IPS-18a (cell line): Measurements from ENCODE around the gene RNF130.
"Not testable (repeated sequence)": the region's sequence is repeated elsewhere in the genome, so short reads cannot be mapped to it uniquely, and the experiment has no call there.

ENCODE experiments used
- H3K27ac ChIP-seq: one replicate; pipeline ENCODE4 v1.5.1; 2013; ENCODE audit warnings: low read length
- H3K27me3 ChIP-seq: one replicate; pipeline ENCODE4 v1.6.1; 2013; ENCODE audit warnings: mild to moderate bottlenecking, low read length; ENCODE audit not compliant: control insufficient read depth, insufficient read depth
- H3K36me3 ChIP-seq: one replicate; pipeline ENCODE4 v1.6.1; 2013; ENCODE audit warnings: low read depth, low read length; ENCODE audit not compliant: control insufficient read depth
- H3K4me1 ChIP-seq: one replicate; pipeline ENCODE4 v1.6.1; 2013; ENCODE audit warnings: low read depth, low read length; ENCODE audit not compliant: control insufficient read depth
- H3K4me3 ChIP-seq: one replicate; pipeline ENCODE4 v1.5.1; 2013; ENCODE audit warnings: low read length
- H3K9ac ChIP-seq: one replicate; pipeline ENCODE4 v1.6.1; 2013; ENCODE audit warnings: mild to moderate bottlenecking, low read length, moderate library complexity
- H3K9me3 ChIP-seq: one replicate; pipeline ENCODE4 v1.6.1; 2013; ENCODE audit warnings: low read depth, low read length; ENCODE audit not compliant: control insufficient read depth

The RNF130 gene

GRCh38 chr5:180001742-180002141, 69.8 kb downstream of the RNF130 start:
- H3K4me3 ChIP-seq: no peak overlapping the region
- no peak overlapping the region for H3K9ac ChIP-seq
- no peak overlapping the region for H3K27ac ChIP-seq
- no peaks in the 10 kb centered on the region for H3K4me1 ChIP-seq
- peaks cover 3% of the 10 kb centered on the region for H3K36me3 ChIP-seq
- no peaks in the 10 kb centered on the region for H3K27me3 ChIP-seq
- no peaks in the 10 kb centered on the region for H3K9me3 ChIP-seq

GRCh38 chr5:180001136-180001535, 70.4 kb downstream of the RNF130 start:
- Histone ChIP-seq H3K9ac (no peak overlapping the region), H3K27me3 (no peaks in the 10 kb centered on the region), H3K36me3 (peaks cover 3% of the 10 kb centered on the region), H3K9me3 (peaks cover 3% of the 10 kb centered on the region), H3K27ac (no peak overlapping the region), H3K4me3 (no peak overlapping the region), H3K4me1 (no peaks in the 10 kb centered on the region)

GRCh38 chr5:179998485-179998884, 73.1 kb downstream of the RNF130 start:
- H3K27me3 ChIP-seq: no peaks in the 10 kb centered on the region
- no peaks in the 10 kb centered on the region for H3K4me1 ChIP-seq
- no peak overlapping the region for H3K4me3 ChIP-seq
- no peak overlapping the region for H3K9ac ChIP-seq
- H3K9me3 ChIP-seq: peaks cover 5% of the 10 kb centered on the region
- H3K27ac ChIP-seq: no peak overlapping the region
- peaks cover 6% of the 10 kb centered on the region for H3K36me3 ChIP-seq

- H3K27ac ChIP-seq: no peak overlapping the region
- peaks cover 3% of the 10 kb centered on the region for H3K36me3 ChIP-seq
- no peaks in the 10 kb centered on the region for H3K27me3 ChIP-seq
- H3K4me3 ChIP-seq: no peak overlapping the region
- H3K9me3 ChIP-seq: peaks cover 5% of the 10 kb centered on the region
- no peaks in the 10 kb centered on the region for H3K4me1 ChIP-seq
- no peak overlapping the region for H3K9ac ChIP-seq
Measured at GRCh38 chr5:179994583-179995323, 76.8 kb downstream of the RNF130 start.

- H3K36me3 ChIP-seq, H3K4me3 ChIP-seq, H3K9ac ChIP-seq, H3K9me3 ChIP-seq, H3K27ac ChIP-seq, H3K4me1 ChIP-seq, H3K27me3 ChIP-seq: not testable (repeated sequence)
Measured at GRCh38 chr5:179992855-179993254, 78.7 kb downstream of the RNF130 start.

- Histone ChIP-seq H3K9ac (no peak overlapping the region), H3K27ac (no peak overlapping the region), H3K4me1 (peaks cover 4% of the 10 kb centered on the region), H3K27me3 (no peaks in the 10 kb centered on the region), H3K9me3 (peaks cover 2% of the 10 kb centered on the region), H3K4me3 (no peak overlapping the region), H3K36me3 (peaks cover 3% of the 10 kb centered on the region)
Measured at GRCh38 chr5:179991106-179991505, 80.5 kb downstream of the RNF130 start.

- H3K36me3 ChIP-seq, H3K27me3 ChIP-seq, H3K27ac ChIP-seq, H3K4me1 ChIP-seq, H3K9me3 ChIP-seq, H3K9ac ChIP-seq, H3K4me3 ChIP-seq: not testable (repeated sequence)
Measured at GRCh38 chr5:179990525-179990924, 81.0 kb downstream of the RNF130 start.

- H3K27ac ChIP-seq: no peak overlapping the region
- no peak overlapping the region for H3K4me3 ChIP-seq
- no peaks in the 10 kb centered on the region for H3K27me3 ChIP-seq
- no peaks in the 10 kb centered on the region for H3K9me3 ChIP-seq
- H3K36me3 ChIP-seq: no peaks in the 10 kb centered on the region
- no peak overlapping the region for H3K9ac ChIP-seq
- peaks cover 4% of the 10 kb centered on the region for H3K4me1 ChIP-seq
Measured at GRCh38 chr5:179986328-179986727, 85.2 kb downstream of the RNF130 start.

- Histone ChIP-seq H3K36me3 (peaks cover 29% of the 10 kb centered on the region), H3K27ac (no peak overlapping the region), H3K4me3 (no peak overlapping the region)
Measured at GRCh38 chr5:179981636-179982035, 89.9 kb downstream of the RNF130 start.

GRCh38 chr5:179980767-179981166, 90.8 kb downstream of the RNF130 start:
- Histone ChIP-seq H3K4me3 (no peak overlapping the region), H3K9ac (no peak overlapping the region), H3K27me3 (no peaks in the 10 kb centered on the region), H3K36me3 (peaks cover 34% of the 10 kb centered on the region), H3K27ac (no peak overlapping the region), H3K4me1 (no peaks in the 10 kb centered on the region), H3K9me3 (no peaks in the 10 kb centered on the region)

More at GRCh38 chr5:179981636-179982035, 89.9 kb downstream of the RNF130 start:
- no peaks in the 10 kb centered on the region for H3K4me1 ChIP-seq
- H3K9me3 ChIP-seq: no peaks in the 10 kb centered on the region
- H3K27me3 ChIP-seq: no peaks in the 10 kb centered on the region
- H3K9ac ChIP-seq: no peak overlapping the region

GRCh38 chr5:179978792-179979191, 92.8 kb downstream of the RNF130 start:
- Histone ChIP-seq H3K27ac (no peak overlapping the region), H3K9ac (no peak overlapping the region)

GRCh38 chr5:179975713-179976134, 95.8 kb downstream of the RNF130 start:
- H3K9ac ChIP-seq: no peak overlapping the region
- no peaks in the 10 kb centered on the region for H3K4me1 ChIP-seq
- no peak overlapping the region for H3K4me3 ChIP-seq
- no peaks in the 10 kb centered on the region for H3K27me3 ChIP-seq
- no peaks in the 10 kb centered on the region for H3K9me3 ChIP-seq
- no peak overlapping the region for H3K27ac ChIP-seq
- peaks cover 37% of the 10 kb centered on the region for H3K36me3 ChIP-seq

More at GRCh38 chr5:179978792-179979191, 92.8 kb downstream of the RNF130 start:
- Histone ChIP-seq H3K36me3 (peaks cover 37% of the 10 kb centered on the region), H3K9me3 (no peaks in the 10 kb centered on the region), H3K27me3 (no peaks in the 10 kb centered on the region), H3K4me3 (no peak overlapping the region), H3K4me1 (no peaks in the 10 kb centered on the region)
